GM19193 (cell line): ENCODE data around the gene NIPA2.

Experiments used
- POLR2A ChIP-seq: IDR thresholded peaks from 4 replicates; pipeline ENCODE4 v1.6.1; 2011; ENCODE audit not compliant: insufficient read depth, insufficient read length; ENCODE audit errors: extremely low read depth

Gene NIPA2

GRCh38 chr15:22902578-22902977, 64.1 kb downstream of the NIPA2 start:
- no peak for TF ChIP-seq POLR2A

- no peak for TF ChIP-seq POLR2A
Measured at GRCh38 chr15:22902981-22903380, 64.5 kb downstream of the NIPA2 start.

GRCh38 chr15:22903427-22903826, 65.0 kb downstream of the NIPA2 start:
- TF ChIP-seq POLR2A = no peak

GRCh38 chr15:22903961-22904534, 65.6 kb downstream of the NIPA2 start:
- no peak for TF ChIP-seq POLR2A

DNA sequence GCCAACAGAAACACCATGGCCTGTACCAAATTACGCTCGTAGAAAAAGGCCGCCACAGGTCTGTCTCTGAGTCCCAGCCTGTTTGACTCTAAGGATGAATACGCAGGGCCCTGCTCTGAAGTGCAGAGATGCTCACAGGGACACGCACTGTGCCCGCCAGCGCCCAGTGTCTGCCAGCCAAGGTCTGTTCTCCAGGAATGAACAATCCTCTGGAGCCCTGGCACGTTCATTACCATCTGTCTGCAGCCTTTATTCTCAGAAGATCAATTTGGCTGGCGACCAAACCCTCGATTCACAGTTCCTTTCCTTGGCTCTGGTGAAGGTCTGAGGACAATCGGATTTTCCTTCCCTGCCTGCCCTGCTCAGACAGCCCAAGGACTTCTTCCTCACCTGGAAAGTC, 66.3 kb downstream of the NIPA2 start:
- no peak for TF ChIP-seq POLR2A

DNA sequence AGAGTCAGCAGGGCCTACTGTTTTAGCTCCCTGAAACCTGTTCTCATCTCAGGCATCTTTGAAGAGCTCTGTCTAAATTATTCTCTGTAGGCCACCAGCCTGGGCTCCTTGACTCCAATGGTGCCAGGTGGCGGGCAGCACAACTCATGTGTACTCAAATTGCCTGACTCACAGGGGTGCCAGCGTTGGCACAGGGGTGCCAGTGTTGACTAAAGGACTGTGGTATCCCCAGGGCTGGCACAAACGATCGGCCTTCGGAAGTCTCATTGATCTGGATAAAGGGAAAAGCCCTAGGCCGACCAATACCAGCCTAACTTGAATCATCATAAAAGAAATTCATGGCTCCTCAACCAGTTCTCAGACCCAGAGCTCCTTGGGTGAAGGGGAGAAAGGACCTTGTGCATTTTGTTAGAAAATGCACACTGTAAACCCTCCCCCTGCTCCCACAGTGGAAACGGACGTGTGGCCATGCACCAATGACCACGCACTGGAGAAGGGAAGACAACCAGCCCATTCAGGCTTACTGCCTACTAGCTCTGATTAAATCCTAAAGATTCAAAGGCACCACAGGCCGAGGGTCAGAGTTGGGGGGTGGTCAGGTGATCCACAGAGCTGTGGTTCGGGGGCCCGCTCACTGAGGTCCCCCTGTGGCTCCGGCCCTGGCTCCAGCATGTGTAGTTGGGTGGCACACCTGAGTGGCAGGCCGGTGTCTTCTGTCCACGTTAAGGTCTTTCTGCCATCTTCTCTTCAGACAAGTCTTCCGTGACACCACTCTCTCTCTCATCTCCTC, 68.9 kb downstream of the NIPA2 start:
- TF ChIP-seq POLR2A = no peak

DNA sequence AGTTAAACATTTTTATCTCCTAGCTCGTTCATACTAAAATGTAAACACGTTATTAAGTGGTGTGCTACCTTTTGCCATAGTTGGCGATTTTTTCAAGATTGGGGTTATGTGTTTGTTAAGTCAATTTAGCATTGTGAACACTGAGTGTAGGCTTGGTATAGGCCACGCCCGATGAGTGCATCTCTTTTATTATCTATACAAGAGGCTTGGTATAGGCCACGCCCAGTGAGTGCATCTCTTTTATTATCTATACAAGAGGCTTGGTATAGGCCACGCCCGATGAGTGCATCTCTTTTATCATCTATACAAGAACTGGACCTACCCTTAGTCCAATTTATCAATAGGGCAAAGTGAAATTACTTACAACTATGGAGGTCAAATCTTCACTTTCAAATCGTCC, 70.4 kb downstream of the NIPA2 start:
- TF ChIP-seq POLR2A = no peak

GRCh38 chr15:22911306-22911705, 72.8 kb downstream of the NIPA2 start:
- no peak for TF ChIP-seq POLR2A

DNA sequence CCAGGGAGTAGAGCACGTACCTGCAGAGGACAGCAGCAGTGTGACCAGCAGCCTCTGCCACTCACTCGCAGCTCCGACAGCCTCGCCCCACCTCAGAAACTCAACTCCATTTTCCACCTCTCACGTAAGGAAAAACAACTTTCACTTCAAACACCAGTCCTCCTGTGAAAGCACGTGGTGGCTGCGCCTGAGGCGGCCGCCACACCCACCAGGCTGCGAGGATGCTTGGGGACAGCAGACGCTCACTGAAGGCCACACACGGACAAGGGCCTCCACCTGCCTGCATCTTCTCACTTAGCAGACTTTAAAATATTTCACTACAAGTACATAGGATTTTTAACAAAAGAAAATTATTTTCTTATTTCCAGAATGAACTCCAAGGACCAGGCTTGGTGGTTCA, 73.8 kb downstream of the NIPA2 start:
- no peak for TF ChIP-seq POLR2A

DNA sequence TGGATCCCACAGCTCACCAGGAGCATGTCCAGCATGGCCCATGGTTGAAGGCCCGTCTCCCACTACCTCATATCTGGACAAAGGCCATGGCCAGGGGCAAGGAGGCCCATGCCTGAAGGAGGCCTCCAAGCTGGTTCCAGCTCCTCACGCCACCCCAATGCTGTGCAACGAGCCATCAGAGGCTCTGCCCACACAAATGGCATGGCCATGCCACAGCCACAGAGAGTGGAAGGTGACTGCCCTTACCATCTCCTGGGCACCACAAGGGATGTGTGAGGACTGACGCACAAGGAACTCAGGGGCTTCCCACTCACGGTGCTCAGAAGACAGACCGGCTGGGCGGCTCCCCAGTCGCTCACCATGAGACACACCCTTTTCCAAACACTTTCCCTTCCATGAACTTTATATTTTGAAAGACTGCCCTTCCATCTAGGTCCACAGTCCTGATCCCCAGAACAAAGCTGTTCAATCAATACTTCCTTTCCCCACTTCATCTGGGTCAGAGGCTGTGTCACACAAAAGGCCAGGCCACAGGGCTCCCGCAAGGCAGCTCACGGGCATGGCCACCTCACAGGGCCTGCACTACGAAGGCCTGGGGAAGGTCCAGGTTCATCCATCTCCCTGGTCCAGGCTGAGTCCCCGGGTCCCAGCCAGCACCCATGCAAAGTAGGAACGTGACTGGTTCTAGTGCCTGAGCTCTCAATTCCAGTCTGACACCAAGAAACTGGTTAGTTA, 75.3 kb downstream of the NIPA2 start:
- no peak for TF ChIP-seq POLR2A

DNA sequence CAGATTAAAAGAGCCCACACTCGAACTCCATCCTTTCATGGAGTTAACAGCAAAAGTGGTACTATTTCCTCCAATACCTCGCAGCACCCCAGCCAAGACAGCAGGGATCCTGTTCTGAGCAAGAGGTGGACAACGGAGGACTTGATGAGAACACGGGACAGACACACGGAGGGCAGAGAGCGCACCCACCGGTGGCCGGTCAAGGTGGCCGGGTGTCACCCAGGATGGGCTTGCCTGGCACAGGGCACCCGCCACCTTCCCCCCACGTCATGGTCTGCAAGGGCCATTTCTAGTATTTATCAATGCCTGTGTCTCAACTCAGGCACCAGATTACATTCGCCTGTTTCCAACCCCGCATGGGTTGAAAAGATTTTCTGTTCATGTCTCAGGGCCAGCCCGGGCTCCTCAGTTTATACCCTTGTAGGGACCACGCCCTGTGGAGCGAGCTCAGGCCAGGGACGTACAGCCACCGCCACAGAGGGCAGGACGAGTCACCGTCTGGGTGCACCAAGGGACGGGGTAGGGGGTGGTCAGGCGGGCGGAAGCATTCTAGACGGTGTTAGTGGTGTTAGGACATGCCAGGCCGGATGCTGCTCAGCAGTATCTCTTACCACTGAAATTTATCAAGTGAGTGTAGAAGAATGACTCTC, 77.5 kb downstream of the NIPA2 start:
- no peak for TF ChIP-seq POLR2A

DNA sequence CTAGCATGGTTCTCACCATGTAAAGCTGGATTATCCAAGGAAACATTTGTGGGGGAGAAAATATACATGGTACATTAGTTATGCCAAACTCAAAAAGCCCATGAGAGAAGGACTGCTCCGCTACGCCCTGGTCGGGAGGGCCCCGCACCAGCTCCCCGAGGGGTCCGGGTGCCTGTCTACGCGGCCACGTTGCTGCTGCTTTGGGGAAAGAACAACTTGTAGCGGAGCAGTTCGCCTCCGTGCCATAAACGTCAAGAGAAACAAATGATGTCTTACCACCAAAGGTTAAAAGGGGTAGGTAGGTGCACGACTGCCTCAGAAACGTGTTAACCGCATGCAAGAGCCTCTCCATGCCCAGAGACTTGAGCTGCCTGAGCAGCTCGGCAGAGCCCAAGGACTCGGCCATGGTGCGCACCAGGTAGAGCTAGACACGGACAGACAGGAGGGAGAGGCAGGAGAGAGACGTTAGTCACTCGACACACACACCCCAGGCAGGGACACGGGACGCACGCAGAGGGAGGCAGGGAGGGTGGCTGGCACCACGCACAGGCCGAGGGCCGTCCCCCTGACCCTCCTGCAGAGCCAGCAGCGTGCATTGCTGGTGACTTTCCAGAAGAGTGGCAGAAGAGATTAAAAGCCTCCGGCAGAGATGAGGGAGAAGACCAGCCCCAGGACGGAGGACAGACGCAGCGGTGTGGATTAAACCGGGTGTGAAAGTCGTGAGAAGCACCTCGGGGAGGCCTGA, 78.3 kb downstream of the NIPA2 start:
- TF ChIP-seq POLR2A = no peak

- no peak for TF ChIP-seq POLR2A
Measured at GRCh38 chr15:22917556-22917955, 79.1 kb downstream of the NIPA2 start.
